Measurements from ENCODE around the gene DDX41. TPM values are rescaled to one million over a fixed set of nuclear protein-coding genes. Genes with fewer than 3 reads are reported as not detected.
"Not testable (repeated sequence)": the region's sequence is repeated elsewhere in the genome, so short reads cannot be mapped to it uniquely, and the experiment has no call there.

The DDX41 gene
- total RNA-seq, 3 donors from 2014 or later (not counting 1 experiment from before 2014, with no cell fraction given), result 66.6 to 106 (median 78.3) TPM

DNA sequence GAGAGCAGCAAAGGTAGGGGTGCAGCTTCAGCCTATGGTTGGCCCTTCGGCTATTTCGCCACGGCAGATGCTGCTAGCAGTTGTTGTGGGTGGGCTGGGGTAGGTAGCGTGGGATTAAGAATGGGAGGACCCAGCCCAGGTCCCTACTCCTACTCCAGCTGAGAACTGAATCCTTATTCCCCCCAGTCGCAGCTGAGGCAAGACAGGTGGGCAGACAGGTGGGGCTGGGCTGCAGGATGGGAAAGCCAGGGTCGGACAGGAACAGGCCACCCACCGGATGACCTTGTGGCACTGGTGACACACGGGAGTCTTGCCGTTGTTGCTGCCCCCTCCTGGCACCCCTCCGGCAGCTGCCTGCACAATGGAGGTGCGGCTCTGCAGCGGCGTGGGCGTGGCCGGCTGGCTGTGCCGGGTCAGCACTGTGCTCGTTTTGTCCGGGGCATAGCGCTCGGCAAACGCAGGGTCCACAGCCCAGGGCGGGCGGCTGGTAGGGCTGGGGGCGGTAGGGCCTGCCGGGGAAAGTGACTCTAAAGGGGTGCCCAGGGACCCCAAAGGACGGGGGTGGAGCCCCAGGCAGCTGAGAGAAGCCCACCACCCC lies 27.5 kb downstream of the DDX41 start:
- H3K9me3 ChIP-seq (ENCODE audit: control insufficient read depth, insufficient read depth, low read length), result no peaks in the 10 kb centered on the region
- no peak overlapping the region for H3K27ac ChIP-seq (ENCODE audit: low read length)
- H3K27me3 Mint-ChIP-seq (ENCODE audit: low read depth in 2 of 2), result peaks cover 0 to 4% of the 10 kb centered on the region in 2 donors
- ATAC-seq, result no peak
- no peak overlapping the region for H3K27ac Mint-ChIP-seq
- H3K36me3 ChIP-seq (ENCODE audit: control insufficient read depth, insufficient read depth, low read length), result no peaks in the 10 kb centered on the region
- peaks cover 0 to 16% of the 10 kb centered on the region in 2 donors for H3K4me1 Mint-ChIP-seq
- WGBS (ENCODE audit: insufficient coverage), result 92% methylated on average over 25 of the region's 26 CpGs
- no peak for TF ChIP-seq CTCF (IDR thresholded peaks at IDR 0.05)
- intact Hi-C loops (cut with micrococcal nuclease), result no loop called here
- no peak for DNase-seq
- peaks cover 15% of the 10 kb centered on the region for H3K4me1 ChIP-seq (ENCODE audit: control insufficient read depth, insufficient read depth, low read length)
- no peak overlapping the region for H3K4me3 Mint-ChIP-seq
- no peaks in the 10 kb centered on the region for H3K36me3 Mint-ChIP-seq
- no peaks in the 10 kb centered on the region for H3K9me3 Mint-ChIP-seq
- H3K4me3 ChIP-seq (ENCODE audit: low read length), result no peak overlapping the region
- H3K27me3 ChIP-seq (ENCODE audit: control insufficient read depth, insufficient read depth, low read length), result no peaks in the 10 kb centered on the region

- H3K36me3 ChIP-seq (ENCODE audit: control insufficient read depth, insufficient read depth, low read length), result no peaks in the 10 kb centered on the region
- Mint-ChIP-seq H3K4me1 (peaks cover 0 to 9% of the 10 kb centered on the region in 2 donors), H3K9me3 (no peaks in the 10 kb centered on the region), H3K4me3 (no peak overlapping the region), H3K27me3 (ENCODE audit: low read depth in 2 of 2) (peaks cover 0 to 4% of the 10 kb centered on the region in 2 donors), H3K36me3 (no peaks in the 10 kb centered on the region), H3K27ac (no peak overlapping the region)
- peaks cover 2% of the 10 kb centered on the region for H3K4me1 ChIP-seq (ENCODE audit: control insufficient read depth, insufficient read depth, low read length)
- ATAC-seq (no peak), DNase-seq (no peak)
- no peaks in the 10 kb centered on the region for H3K9me3 ChIP-seq (ENCODE audit: control insufficient read depth, insufficient read depth, low read length)
- no peak for TF ChIP-seq CTCF (IDR thresholded peaks at IDR 0.05)
- H3K27me3 ChIP-seq (ENCODE audit: control insufficient read depth, insufficient read depth, low read length), result no peaks in the 10 kb centered on the region
- H3K27ac ChIP-seq (ENCODE audit: low read length), result no peak overlapping the region
- no peak overlapping the region for H3K4me3 ChIP-seq (ENCODE audit: low read length)
- WGBS (ENCODE audit: insufficient coverage), result 94% methylated on average over 15 of the region's 15 CpGs
- intact Hi-C loops (cut with micrococcal nuclease), result no loop called here
Measured at GRCh38 chr5:177487975-177488374, 28.8 kb downstream of the DDX41 start.

DNA sequence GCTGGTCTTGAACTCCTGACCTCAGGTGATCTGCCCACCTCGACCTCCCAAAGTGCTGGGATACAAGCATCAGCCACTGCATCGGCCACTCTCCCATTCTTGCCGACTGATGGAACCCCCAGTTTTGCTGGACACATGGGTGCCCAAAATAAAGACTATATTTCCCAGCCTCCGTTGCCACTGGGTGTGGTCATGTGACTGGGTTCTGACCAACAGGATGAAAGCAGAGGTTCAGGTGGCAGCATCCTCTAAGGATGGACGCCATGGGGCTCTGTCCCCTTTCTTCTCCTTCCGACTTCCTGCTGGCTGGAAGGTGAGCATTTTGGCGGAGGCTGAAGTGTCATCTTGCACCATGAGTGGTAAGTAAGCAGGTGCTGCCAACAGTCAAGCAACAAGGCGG lies 29.6 kb downstream of the DDX41 start:
- no peak for TF ChIP-seq CTCF (IDR thresholded peaks at IDR 0.05)
- Histone ChIP-seq H3K27ac (ENCODE audit: low read length) (no peak overlapping the region), H3K9me3 (ENCODE audit: control insufficient read depth, insufficient read depth, low read length) (no peaks in the 10 kb centered on the region), H3K4me1 (ENCODE audit: control insufficient read depth, insufficient read depth, low read length) (no peaks in the 10 kb centered on the region), H3K27me3 (ENCODE audit: control insufficient read depth, insufficient read depth, low read length) (no peaks in the 10 kb centered on the region), H3K36me3 (ENCODE audit: control insufficient read depth, insufficient read depth, low read length) (no peaks in the 10 kb centered on the region), H3K4me3 (ENCODE audit: low read length) (no peak overlapping the region)
- ATAC-seq (no peak), DNase-seq (no peak)
- H3K9me3 Mint-ChIP-seq, result no peaks in the 10 kb centered on the region
- intact Hi-C loops (cut with micrococcal nuclease), result no loop called here
- H3K36me3 Mint-ChIP-seq, result no peaks in the 10 kb centered on the region
- H3K27me3 Mint-ChIP-seq (ENCODE audit: low read depth in 2 of 2), result peaks cover 0 to 4% of the 10 kb centered on the region in 2 donors
- peaks cover 0 to 5% of the 10 kb centered on the region in 2 donors for H3K4me1 Mint-ChIP-seq
- H3K4me3 Mint-ChIP-seq, result no peak overlapping the region
- 91% methylated on average over 8 of the region's 8 CpGs for WGBS (ENCODE audit: insufficient coverage)
- H3K27ac Mint-ChIP-seq, result no peak overlapping the region

GRCh38 chr5:177486256-177486655 lies 30.5 kb downstream of the DDX41 start:
- Histone ChIP-seq H3K27me3 (ENCODE audit: control insufficient read depth, insufficient read depth, low read length) (no peaks in the 10 kb centered on the region), H3K4me3 (ENCODE audit: low read length) (no peak overlapping the region), H3K36me3 (ENCODE audit: control insufficient read depth, insufficient read depth, low read length) (no peaks in the 10 kb centered on the region), H3K4me1 (ENCODE audit: control insufficient read depth, insufficient read depth, low read length) (no peaks in the 10 kb centered on the region), H3K27ac (ENCODE audit: low read length) (no peak overlapping the region), H3K9me3 (ENCODE audit: control insufficient read depth, insufficient read depth, low read length) (no peaks in the 10 kb centered on the region)
- no peaks in the 10 kb centered on the region for H3K9me3 Mint-ChIP-seq
- H3K27ac Mint-ChIP-seq, result no peak overlapping the region
- peaks cover 0 to 5% of the 10 kb centered on the region in 2 donors for H3K4me1 Mint-ChIP-seq
- no peak for ATAC-seq
- DNase-seq, result no peak
- WGBS (ENCODE audit: insufficient coverage), result 95% methylated on average over 3 of the region's 3 CpGs
- intact Hi-C loops (cut with micrococcal nuclease), result no loop called here
- no peaks in the 10 kb centered on the region for H3K36me3 Mint-ChIP-seq
- peaks cover 0 to 4% of the 10 kb centered on the region in 2 donors for H3K27me3 Mint-ChIP-seq (ENCODE audit: low read depth in 2 of 2)
- no peak overlapping the region for H3K4me3 Mint-ChIP-seq
- TF ChIP-seq CTCF (IDR thresholded peaks at IDR 0.05), result no peak

DNA sequence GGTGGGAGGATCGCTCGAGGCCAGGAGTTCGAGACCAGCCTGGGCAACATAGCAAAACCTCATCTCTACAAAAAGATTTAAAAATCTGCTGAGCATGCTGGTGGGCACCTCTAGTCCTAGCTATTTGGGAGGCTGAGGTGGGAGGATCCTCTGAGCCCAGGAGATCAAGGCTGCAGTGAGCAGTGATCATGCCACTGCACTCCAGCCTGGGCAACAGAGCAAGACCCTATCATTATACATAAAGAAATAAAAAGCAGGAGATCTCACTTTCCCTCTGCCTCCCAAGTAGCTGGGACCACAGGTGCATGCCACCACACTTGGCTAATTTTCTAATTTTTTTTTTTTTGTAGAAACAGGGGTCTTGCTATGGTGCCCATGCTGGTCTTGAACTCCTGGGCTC lies 31.0 kb downstream of the DDX41 start:
- H3K4me1 ChIP-seq (ENCODE audit: control insufficient read depth, insufficient read depth, low read length); H3K9me3 ChIP-seq (ENCODE audit: control insufficient read depth, insufficient read depth, low read length); H3K27me3 ChIP-seq (ENCODE audit: control insufficient read depth, insufficient read depth, low read length); ATAC-seq; H3K4me3 ChIP-seq (ENCODE audit: low read length); H3K9me3 Mint-ChIP-seq; H3K4me3 Mint-ChIP-seq; H3K27ac Mint-ChIP-seq; DNase-seq; H3K27me3 Mint-ChIP-seq (ENCODE audit: low read depth in 2 of 2); H3K36me3 Mint-ChIP-seq; H3K27ac ChIP-seq (ENCODE audit: low read length); H3K36me3 ChIP-seq (ENCODE audit: control insufficient read depth, insufficient read depth, low read length); H3K4me1 Mint-ChIP-seq; intact Hi-C loops (cut with micrococcal nuclease): not testable (repeated sequence)
- 100% methylated on average over 2 of the region's 3 CpGs for WGBS (ENCODE audit: insufficient coverage)
